HepG2 (cell line): ENCODE measurements around the gene SEMA3B. TPM values are rescaled to one million over a fixed set of nuclear protein-coding genes. Genes with fewer than 3 reads are reported as not detected.

Source experiments
- ATAC-seq: fragments of 200-7000 bp; cut with Tn5 transposase; 3 replicates; pipeline ENCODE4 v1.9.1; 2020; ENCODE audit warnings: mild to moderate bottlenecking, moderate library complexity
- BruUV-seq: library from RNA; stranded (reverse); fragments of 400-500 nt; replicated peaks from 2 replicates; lab custom pipeline; 2021; lab: Mats Ljungman, UMichigan
- CTCF ChIA-PET: fragments of 300-600 bp; formaldehyde crosslinking; extraction: SDS; loops from one replicate; lab custom pipeline; 2021; ENCODE audit warnings: low total read pairs, inconsistent platforms, low intra/inter-chr PET ratio; lab: Yijun Ruan, JAX
- POLR2A ChIA-PET: fragments of 350-600 bp; sonication (Branson Sonifier 250); formaldehyde crosslinking; loops from one replicate; lab custom pipeline; 2020; ENCODE audit warnings: antibody characterized with exemption, inconsistent platforms; lab: Yijun Ruan, JAX
- DNase-seq: peaks from one replicate; pipeline ENCODE4 v3.0.0-alpha.2; 2015; ENCODE audit warnings: low spot score
- FAIRE-seq: peaks from 3 replicates; lab custom pipeline; 2011; peaks lifted over from hg19 to GRCh38; lab: Jason Lieb, UNC
- H2AFZ ChIP-seq: one replicate; pipeline ENCODE4 v1.6.1; 2011; ENCODE audit warnings: low read length, inconsistent platforms
- H3K27ac ChIP-seq: fragments of 300-600 bp; 3 replicates; pipeline ENCODE4 v1.8.0; 2011; ENCODE audit warnings: mixed run types, mild to moderate bottlenecking, mixed read lengths, low read length, inconsistent platforms; ENCODE audit not compliant: insufficient read depth; ENCODE audit errors: extremely low read length
- H3K27me3 ChIP-seq, 2 experiments: fragments of 200-600 bp in 1 of 2; 2 replicates in 1 of 2; 3 replicates in 1 of 2; pipeline versions ENCODE4 v1.6.0 to v1.8.0; 2011; ENCODE audit warnings: low read length in 2 of 2, mild to moderate bottlenecking in 2 of 2, moderate library complexity in 2 of 2, inconsistent platforms in 1 of 2; ENCODE audit not compliant: insufficient read depth in 2 of 2, control insufficient read depth in 1 of 2
- H3K36me3 ChIP-seq, 2 experiments: fragments of 200-600 bp in 1 of 2; replicated peaks in 1 of 2; 2 replicates in 1 of 2; 3 replicates in 1 of 2; pipeline versions ENCODE4 v1.5.1 to v1.8.0; 2011; ENCODE audit warnings: low read length in 2 of 2, inconsistent platforms in 1 of 2; ENCODE audit not compliant: insufficient read depth in 2 of 2, control insufficient read depth in 1 of 2
- H3K4me1 ChIP-seq: 2 replicates; pipeline ENCODE4 v1.5.1; 2012; ENCODE audit warnings: low read length, inconsistent platforms; ENCODE audit not compliant: insufficient read depth
- H3K4me2 ChIP-seq: 2 replicates; pipeline ENCODE4 v1.6.0; 2011; ENCODE audit warnings: low read depth, low read length, inconsistent platforms
- H3K4me3 ChIP-seq, 3 experiments: fragments of 200-600 bp in 1 of 3; sonication (generic), shearing (Covaris generic) in 1 of 3; replicated peaks in 1 of 3; 2 replicates each; pipeline ENCODE4 v1.5.1; 2011 to 2016; ENCODE audit warnings: low read length in 3 of 3, inconsistent platforms in 2 of 3, low read depth in 2 of 3, mild to moderate bottlenecking in 2 of 3, control low read depth in 1 of 3, mixed read lengths in 1 of 3; ENCODE audit not compliant: insufficient read depth in 1 of 3
- H3K79me2 ChIP-seq: one replicate; pipeline ENCODE4 v1.6.1; 2011; ENCODE audit warnings: low read length, inconsistent platforms; ENCODE audit not compliant: insufficient read depth
- H3K9ac ChIP-seq: 2 replicates; pipeline ENCODE4 v1.6.0; 2011; ENCODE audit warnings: mild to moderate bottlenecking, low read depth, low read length, inconsistent platforms; ENCODE audit not compliant: insufficient read depth
- H3K9me3 ChIP-seq: 2 replicates; pipeline ENCODE4 v1.5.1; 2012; ENCODE audit warnings: mild to moderate bottlenecking, low read length
- H4K20me1 ChIP-seq: 2 replicates; pipeline ENCODE4 v1.6.0; 2011; ENCODE audit warnings: inconsistent platforms, mild to moderate bottlenecking, low read length, moderate library complexity; ENCODE audit not compliant: insufficient read depth
- CENPT ChIP-seq: sonication (generic); formaldehyde crosslinking; IDR thresholded peaks from 2 replicates; pipeline ENCODE4 v1.8.0; 2022; ENCODE audit warnings: low read depth, mild to moderate bottlenecking, moderate library complexity, missing genetic modification reagents
- GATAD2A ChIP-seq: IDR thresholded peaks from 2 replicates; pipeline ENCODE4 v1.6.1; 2016
- GPBP1L1 ChIP-seq: sonication (generic); formaldehyde crosslinking; IDR thresholded peaks from 2 replicates; pipeline ENCODE4 v1.5.0; 2020; ENCODE audit warnings: mild to moderate bottlenecking, missing genetic modification reagents
- HMGXB4 ChIP-seq, 2 experiments: sonication (generic) in 1 of 2; formaldehyde crosslinking in 1 of 2; IDR thresholded peaks; 2 replicates each; pipeline versions ENCODE4 v1.4.0 to v1.6.1; 2018 to 2020; ENCODE audit warnings: missing genetic modification reagents in 2 of 2, borderline replicate concordance in 1 of 2, low read depth in 1 of 2, mild to moderate bottlenecking in 1 of 2, missing biosample characterization in 1 of 2
- ISL2 ChIP-seq: sonication (generic); formaldehyde crosslinking; IDR thresholded peaks from 2 replicates; pipeline ENCODE4 v1.5.0; 2020; ENCODE audit warnings: missing genetic modification reagents
- MBD4 ChIP-seq: IDR thresholded peaks from 2 replicates; pipeline ENCODE4 v1.6.1; 2012; ENCODE audit warnings: low read length, inconsistent platforms, borderline replicate concordance
- SNAI1 ChIP-seq: sonication (generic); formaldehyde crosslinking; IDR thresholded peaks from 2 replicates; pipeline ENCODE4 v1.5.0; 2020; ENCODE audit warnings: mild to moderate bottlenecking, missing genetic modification reagents, borderline replicate concordance
- TAF15 ChIP-seq: fragments of 200-400 bp; formaldehyde crosslinking; IDR thresholded peaks from one replicate; pipeline ENCODE4 v1.6.1; 2018; ENCODE audit warnings: mild to moderate bottlenecking, low read depth, low read length; ENCODE audit not compliant: poor library complexity, severe bottlenecking
- TBP ChIP-seq: sonication (generic); formaldehyde crosslinking; IDR thresholded peaks from 2 replicates; pipeline ENCODE4 v1.5.0; 2020; ENCODE audit warnings: missing genetic modification reagents
- THRA ChIP-seq: sonication (generic); formaldehyde crosslinking; IDR thresholded peaks from 2 replicates; pipeline ENCODE4 v1.4.0; 2020; ENCODE audit warnings: missing genetic modification reagents, borderline replicate concordance
- TOE1 ChIP-seq: sonication (generic); formaldehyde crosslinking; IDR thresholded peaks from 2 replicates; pipeline ENCODE4 v1.4.0; 2020; ENCODE audit warnings: mild to moderate bottlenecking, missing genetic modification reagents
- ZFP82 ChIP-seq: sonication (generic); formaldehyde crosslinking; IDR thresholded peaks from 2 replicates; pipeline ENCODE4 v1.5.1; 2020; ENCODE audit warnings: mild to moderate bottlenecking, missing genetic modification reagents, borderline replicate concordance
- ZNF607 ChIP-seq: sonication (generic); formaldehyde crosslinking; IDR thresholded peaks from 2 replicates; pipeline ENCODE4 v1.5.1; 2020; ENCODE audit warnings: missing genetic modification reagents, mild to moderate bottlenecking, borderline replicate concordance
- ZNF713 ChIP-seq: sonication (generic); formaldehyde crosslinking; IDR thresholded peaks from 2 replicates; pipeline ENCODE4 v1.4.0; 2020; ENCODE audit warnings: mild to moderate bottlenecking, missing genetic modification reagents
- ZNF749 ChIP-seq: sonication (generic); formaldehyde crosslinking; IDR thresholded peaks from 2 replicates; pipeline ENCODE4 v1.8.0; 2022; ENCODE audit warnings: mild to moderate bottlenecking, missing genetic modification reagents, moderate library complexity, borderline replicate concordance
- ZNF83 ChIP-seq: sonication (generic); formaldehyde crosslinking; IDR thresholded peaks from 2 replicates; pipeline ENCODE4 v1.4.0; 2020; ENCODE audit warnings: missing genetic modification reagents, mild to moderate bottlenecking, borderline replicate concordance
- WGBS: methylation state at CpG from one replicate; pipeline ENCODE4 v1.1.6; 2017; ENCODE audit warnings: low lambda C conversion rate; 5-methylcytosine and 5-hydroxymethylcytosine counted together
- in situ Hi-C: cut with HindIII; loops from 2 replicates; pipeline ENCODE4 v1.10.0; 2017; ENCODE audit warnings: low pct_unique_long_range_greater_than_20kb; ENCODE audit not compliant: extremely low pct_ligation_motif_present
- intact Hi-C: fragments of 100-400 bp; cut with micrococcal nuclease; formaldehyde crosslinking; loops from one replicate; pipeline ENCODE4 v1.10.0; 2022; ENCODE audit not compliant: unreplicated experiment
- polyA plus RNA-seq, 8 experiments: library from polyadenylated mRNA; depleted of rRNA in 3 of 8; stranded (reverse) in 7 of 8; unstranded in 1 of 8; fragments of >200 nt; fragmentation: Illumina TruSeq in 4 of 8; extraction: Trizol in 4 of 8; gene quantifications; 2 replicates each; pipeline versions ENCODE4 v1.2.1 to v1.2.3, GENCODE V29; 2011 to 2016; ENCODE audit warnings: low read depth in 4 of 8, missing spikeins in 1 of 8, mixed read lengths in 1 of 8; ENCODE audit not compliant: insufficient read depth in 1 of 8
- total RNA-seq, 5 experiments: library from RNA; depleted of rRNA; stranded (reverse); fragments of >200 nt; fragmentation: Illumina TruSeq; extraction: Trizol; gene quantifications; 2 replicates each; pipeline ENCODE4 v1.2.3, GENCODE V29; 2016; ENCODE audit warnings: low read depth in 1 of 5

SEMA3B gene
- total and polyA plus RNA-seq, 2 of the 13 experiments (the other 11 are each of a cell fraction or from before 2014, with no cell fraction given): 93.2 to 158 TPM

- Histone ChIP-seq H3K4me1 (peaks cover 73% of the 10 kb centered on the region), H3K79me2 (no peaks in the 10 kb centered on the region), H3K27me3 (no peaks in the 10 kb centered on the region), H3K27ac (peak overlapping the region; percentile 70), H3K36me3 (no peaks in the 10 kb centered on the region), H3K9ac (peak overlapping the region; percentile 72), H3K4me3 (peak overlapping the region; percentile 75 to 88 (median 84)), H3K9me3 (no peaks in the 10 kb centered on the region), H2AFZ (no peak overlapping the region), H4K20me1 (no peaks in the 10 kb centered on the region), H3K4me2 (peak overlapping the region; percentile 92)
- in situ Hi-C loops (loop anchor here (5.0 kb wide), 2 partner anchors 35 to 45 kb away; partner anchors contain the start of gene GNAT1), intact Hi-C loops (loop anchor here (1.0 to 5.0 kb wide), 2 partner anchors 19 to 45 kb away; no protein-coding TSS in a partner anchor)
- DNase-seq (peak; percentile 82), ATAC-seq (peak; percentile 78), FAIRE-seq (no peak)
- TSS peak; percentile 70 for BruUV-seq
- ChIA-PET POLR2A (interaction anchor here (0.7 to 7.3 kb wide), 11 partner anchors 8 to 110 kb away, joined by 3 to 117 read pairs (median 9); partner anchors contain the start of genes GNAI2, SEMA3B and TUSC2), CTCF (interaction anchor here (1.1 to 9.0 kb wide), 7 partner anchors 16 to 94 kb away, joined by 3 to 265 read pairs (median 26); partner anchors contain the start of gene GNAT1)
- under 1% methylated on average over 22 of the region's 51 CpGs for WGBS
- TF ChIP-seq ZNF607 (CRISPR knock-in tag): peak; percentile 86; the same call in 1 of the 2 replicates
- TF ChIP-seq CENPT (CRISPR knock-in tag): peak; percentile 17; the same call in 1 of the 2 replicates
- TF ChIP-seq ZFP82 (CRISPR knock-in tag): 0 out of 2 replicates have a peak, but pooled peaks have one; percentile 22
- TF ChIP-seq ZNF713 (CRISPR knock-in tag): no peak
- 0 out of 2 replicates have a peak, but pooled peaks have one; percentile 83 for TF ChIP-seq TOE1 (CRISPR knock-in tag)
- peak; percentile 69; the same call in 1 of the 2 replicates for TF ChIP-seq THRA (CRISPR knock-in tag)
- TF ChIP-seq TAF15: no peak
- TF ChIP-seq TBP (CRISPR knock-in tag): no peak
- TF ChIP-seq GATAD2A (CRISPR knock-in tag): peak; percentile 66
- no peak for TF ChIP-seq GPBP1L1 (CRISPR knock-in tag)
- TF ChIP-seq ZNF83: no peak
- TF ChIP-seq ZNF749 (CRISPR knock-in tag): no peak; the same call in 1 of the 2 replicates
- TF ChIP-seq MBD4: no peak
- peak; percentile 88 to 92 for TF ChIP-seq HMGXB4 (CRISPR knock-in tag; IDR thresholded peaks at IDR 0.05; ENCODE audit: borderline replicate concordance in 1 of 2, low read depth in 1 of 2)
- TF ChIP-seq SNAI1 (CRISPR knock-in tag): no peak
- TF ChIP-seq ISL2 (CRISPR knock-in tag): peak; percentile 62; the same call in 1 of the 2 replicates
Measured at GRCh38 chr3:50227390-50228183, 41.4 kb upstream of the SEMA3B start.
